DOHH2 (cell line): ENCODE results near the gene LMCD1.

Experiments
- H3F3A ChIP-seq: fragments of 200-600 bp; sonication (generic), shearing (Covaris generic); 2 replicates; pipeline ENCODE4 v1.6.0; 2016; ENCODE audit warnings: antibody characterized with exemption, mild to moderate bottlenecking; ENCODE audit not compliant: control insufficient read depth, insufficient read depth
- H3K27ac ChIP-seq: fragments of 200-600 bp; sonication (generic); 2 replicates; pipeline ENCODE4 v1.5.1; 2014; ENCODE audit warnings: low read depth, mild to moderate bottlenecking, low read length, moderate library complexity
- H3K27me3 ChIP-seq: fragments of 200-600 bp; sonication (generic); 2 replicates; pipeline ENCODE4 v1.6.1; 2014; ENCODE audit warnings: mild to moderate bottlenecking, low read length, mixed read lengths; ENCODE audit not compliant: control insufficient read depth
- H3K36me3 ChIP-seq: fragments of 200-600 bp; sonication (generic); 2 replicates; pipeline ENCODE4 v1.6.1; 2014; ENCODE audit warnings: mild to moderate bottlenecking, low read length, moderate library complexity, mixed read lengths; ENCODE audit not compliant: control insufficient read depth
- H3K4me1 ChIP-seq: fragments of 200-600 bp; sonication (generic); 2 replicates; pipeline ENCODE4 v1.6.1; 2014; ENCODE audit warnings: mild to moderate bottlenecking, low read length, mixed read lengths; ENCODE audit not compliant: control insufficient read depth
- H3K4me2 ChIP-seq: fragments of 200-600 bp; sonication (generic); 2 replicates; pipeline ENCODE4 v1.6.0; 2014; ENCODE audit warnings: mild to moderate bottlenecking, low read length, moderate library complexity
- H3K4me3 ChIP-seq: fragments of 200-600 bp; sonication (generic); 2 replicates; pipeline ENCODE4 v1.5.1; 2014; ENCODE audit warnings: mild to moderate bottlenecking, low read length, mixed read lengths
- H3K79me2 ChIP-seq: fragments of 200-600 bp; sonication (generic); 2 replicates; pipeline ENCODE4 v1.6.1; 2014; ENCODE audit warnings: mild to moderate bottlenecking, low read length, mixed read lengths; ENCODE audit not compliant: control insufficient read depth
- H3K9me2 ChIP-seq: fragments of 200-600 bp; sonication (generic); replicated peaks from 2 replicates; pipeline ENCODE4 v1.6.1; 2014; ENCODE audit warnings: mild to moderate bottlenecking, low read length, mixed read lengths; ENCODE audit not compliant: control insufficient read depth
- H3K9me3 ChIP-seq: fragments of 200-600 bp; sonication (generic); 2 replicates; pipeline ENCODE4 v1.6.1; 2014; ENCODE audit warnings: antibody characterized with exemption, low read length, mixed read lengths; ENCODE audit not compliant: control insufficient read depth, insufficient read depth
- H4K20me1 ChIP-seq: fragments of 200-600 bp; sonication (generic); 2 replicates; pipeline ENCODE4 v1.6.0; 2014; ENCODE audit warnings: low read depth, mild to moderate bottlenecking, antibody characterized with exemption, low read length, moderate library complexity; ENCODE audit not compliant: control insufficient read depth, insufficient read depth
- EZH2phosphoT487 ChIP-seq: fragments of 200-600 bp; sonication (generic); IDR thresholded peaks from 2 replicates; pipeline ENCODE4 v1.6.1; 2017; ENCODE audit warnings: borderline replicate concordance, mild to moderate bottlenecking, antibody characterized with exemption, low read length, moderate library complexity, mixed read lengths
- TF ChIP-seq, protein P1 (sequence below): fragments of 200-600 bp; sonication (generic); IDR thresholded peaks from one replicate; pipeline ENCODE4 v1.5.1; 2014; ENCODE audit warnings: antibody characterized with exemption, mild to moderate bottlenecking, low read depth, low read length; ENCODE audit not compliant: poor library complexity, severe bottlenecking

LMCD1 gene

DNA sequence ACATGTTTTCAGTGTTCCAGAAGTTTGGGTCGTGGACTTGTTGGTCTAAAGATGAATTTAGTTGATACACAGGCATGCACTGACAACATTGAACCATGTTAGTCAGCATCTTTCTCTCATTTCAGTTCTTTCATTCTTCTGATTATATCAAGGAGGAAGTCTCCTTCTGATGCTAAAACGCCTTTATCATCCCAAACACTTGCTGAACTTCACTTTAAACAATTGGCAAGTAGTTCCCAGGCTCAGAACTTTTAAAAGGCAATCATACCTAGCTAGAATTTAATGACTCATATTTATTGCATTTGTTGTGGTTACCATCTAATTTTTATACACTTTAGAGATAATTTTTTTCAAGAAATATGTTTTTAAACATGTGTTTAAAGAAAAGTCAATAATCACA is 15.9 kb downstream of the LMCD1 start:
- Histone ChIP-seq H3K27ac (no peak overlapping the region), H3K36me3 (no peaks in the 10 kb centered on the region), H3K27me3 (no peaks in the 10 kb centered on the region), H3K9me3 (no peaks in the 10 kb centered on the region), H3K9me2 (no peaks in the 10 kb centered on the region), H3K4me3 (no peak overlapping the region), H3K79me2 (no peaks in the 10 kb centered on the region), H3K4me2 (no peak overlapping the region), H4K20me1 (no peaks in the 10 kb centered on the region), H3K4me1 (no peaks in the 10 kb centered on the region), H3F3A (no peaks in the 10 kb centered on the region)
- TF ChIP-seq, protein P1, sequence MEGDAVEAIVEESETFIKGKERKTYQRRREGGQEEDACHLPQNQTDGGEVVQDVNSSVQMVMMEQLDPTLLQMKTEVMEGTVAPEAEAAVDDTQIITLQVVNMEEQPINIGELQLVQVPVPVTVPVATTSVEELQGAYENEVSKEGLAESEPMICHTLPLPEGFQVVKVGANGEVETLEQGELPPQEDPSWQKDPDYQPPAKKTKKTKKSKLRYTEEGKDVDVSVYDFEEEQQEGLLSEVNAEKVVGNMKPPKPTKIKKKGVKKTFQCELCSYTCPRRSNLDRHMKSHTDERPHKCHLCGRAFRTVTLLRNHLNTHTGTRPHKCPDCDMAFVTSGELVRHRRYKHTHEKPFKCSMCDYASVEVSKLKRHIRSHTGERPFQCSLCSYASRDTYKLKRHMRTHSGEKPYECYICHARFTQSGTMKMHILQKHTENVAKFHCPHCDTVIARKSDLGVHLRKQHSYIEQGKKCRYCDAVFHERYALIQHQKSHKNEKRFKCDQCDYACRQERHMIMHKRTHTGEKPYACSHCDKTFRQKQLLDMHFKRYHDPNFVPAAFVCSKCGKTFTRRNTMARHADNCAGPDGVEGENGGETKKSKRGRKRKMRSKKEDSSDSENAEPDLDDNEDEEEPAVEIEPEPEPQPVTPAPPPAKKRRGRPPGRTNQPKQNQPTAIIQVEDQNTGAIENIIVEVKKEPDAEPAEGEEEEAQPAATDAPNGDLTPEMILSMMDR: no peak
- no peak for TF ChIP-seq EZH2phosphoT487

DNA sequence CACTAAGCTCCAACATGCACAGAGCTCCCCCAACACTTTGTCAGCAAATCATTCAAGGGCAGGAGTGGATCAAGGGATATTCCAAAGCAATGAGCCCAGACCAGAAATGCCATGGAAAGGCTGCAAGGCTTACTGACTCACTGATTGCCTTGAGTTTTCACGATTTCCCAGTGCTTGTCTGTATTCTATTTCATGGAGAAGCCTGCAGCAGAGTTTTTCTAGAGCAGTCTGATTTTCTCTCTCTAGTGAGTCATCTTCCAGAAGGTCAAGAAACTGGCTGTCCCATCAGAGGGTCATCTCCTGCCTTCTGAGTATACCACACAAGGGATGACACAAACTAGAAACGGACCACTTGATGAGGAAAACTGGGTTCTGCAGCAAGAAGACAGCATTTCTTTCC is 16.5 kb downstream of the LMCD1 start:
- Histone ChIP-seq H3K4me1 (no peaks in the 10 kb centered on the region), H3K36me3 (no peaks in the 10 kb centered on the region), H3F3A (no peaks in the 10 kb centered on the region), H4K20me1 (no peaks in the 10 kb centered on the region), H3K79me2 (no peaks in the 10 kb centered on the region), H3K27me3 (no peaks in the 10 kb centered on the region), H3K4me2 (no peak overlapping the region), H3K9me3 (no peaks in the 10 kb centered on the region), H3K9me2 (no peaks in the 10 kb centered on the region), H3K27ac (no peak overlapping the region), H3K4me3 (no peak overlapping the region)
- no peak for TF ChIP-seq EZH2phosphoT487
- TF ChIP-seq, protein P1: no peak

DNA sequence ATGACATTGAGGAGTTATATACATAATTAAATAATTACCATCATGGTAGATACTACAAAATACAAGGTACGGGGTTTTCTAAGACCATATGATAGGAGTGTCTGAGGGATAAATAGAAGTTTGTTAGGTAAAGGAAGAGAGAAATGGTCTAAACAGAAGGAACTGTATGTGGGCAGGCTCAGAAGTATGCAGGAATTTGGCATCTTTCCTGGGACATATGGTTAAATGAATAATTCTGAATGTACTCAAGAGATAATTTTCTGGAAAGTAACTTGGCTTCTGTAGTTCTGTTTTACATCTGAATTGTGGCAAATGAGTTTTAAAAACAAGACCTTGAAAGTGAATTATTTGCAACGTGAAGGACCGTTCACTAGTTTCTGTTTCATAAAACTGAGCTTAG is 17.5 kb downstream of the LMCD1 start:
- Histone ChIP-seq H3K27ac (no peak overlapping the region), H3K4me2 (no peak overlapping the region), H3K4me3 (no peak overlapping the region), H3K4me1 (no peaks in the 10 kb centered on the region), H3K9me2 (no peaks in the 10 kb centered on the region), H3K79me2 (no peaks in the 10 kb centered on the region), H4K20me1 (no peaks in the 10 kb centered on the region), H3K27me3 (no peaks in the 10 kb centered on the region), H3K36me3 (no peaks in the 10 kb centered on the region), H3K9me3 (no peaks in the 10 kb centered on the region), H3F3A (no peaks in the 10 kb centered on the region)
- TF ChIP-seq, protein P1: no peak
- no peak for TF ChIP-seq EZH2phosphoT487
